ENCODE data around the gene ZNF385A.

- TF ChIP-seq BRCA1 (IDR thresholded peaks at IDR 0.05) = no peak
- no peak for TF ChIP-seq BRCA1 (CRISPR knock-in tag; IDR thresholded peaks at IDR 0.05)
- no peak for TF ChIP-seq POLR2AphosphoS5 (IDR thresholded peaks at IDR 0.05; ENCODE audit: control insufficient read depth, insufficient read depth, low read depth, low read length)
- TF ChIP-seq IRF2 (CRISPR knock-in tag; IDR thresholded peaks at IDR 0.05) = no peak
- no peak for TF ChIP-seq SP1 (CRISPR knock-in tag; IDR thresholded peaks at IDR 0.05)
- TF ChIP-seq SNIP1 (IDR thresholded peaks at IDR 0.05; ENCODE audit: low read depth) = no peak
- TF ChIP-seq CTCF (IDR thresholded peaks at IDR 0.05 in 2 of 3, conservative IDR thresholded peaks at IDR 0.05 in 1 of 3; ENCODE audit: insufficient read depth in 2 of 3, low read depth in 1 of 3, low read length in 3 of 3) = no peak
Observed at GRCh38 chr12:54355104-54355815, 29.3 kb downstream of the ZNF385A start.
